MM.1S (cell line): ENCODE measurements around the gene SLC9A2.

Experiments
- DNase-seq: peaks from one replicate; pipeline ENCODE4 v3.0.0-alpha.2; 2015
- H2AFZ ChIP-seq: fragments of 300-600 bp; sonication (generic); 2 replicates; pipeline ENCODE4 v1.6.0; 2016; ENCODE audit warnings: antibody characterized with exemption, low read length
- H3F3A ChIP-seq: fragments of 300-600 bp; sonication (generic); 2 replicates; pipeline ENCODE4 v1.6.1; 2016; ENCODE audit warnings: mild to moderate bottlenecking, antibody characterized with exemption, low read length, moderate library complexity, mixed read lengths; ENCODE audit not compliant: insufficient read depth
- H3K27ac ChIP-seq: fragments of 300-600 bp; sonication (generic); 2 replicates; pipeline ENCODE4 v1.5.1; 2016; ENCODE audit warnings: mild to moderate bottlenecking, low read length
- H3K27me3 ChIP-seq: fragments of 300-600 bp; sonication (generic); replicated peaks from 2 replicates; pipeline ENCODE4 v1.6.0; 2016; ENCODE audit warnings: low read length; ENCODE audit not compliant: insufficient read depth
- H3K36me3 ChIP-seq: fragments of 300-600 bp; sonication (generic); replicated peaks from 2 replicates; pipeline ENCODE4 v1.6.1; 2016; ENCODE audit warnings: mild to moderate bottlenecking, low read length, mixed read lengths; ENCODE audit not compliant: insufficient read depth
- H3K4me1 ChIP-seq: fragments of 300-600 bp; sonication (generic); 2 replicates; pipeline ENCODE4 v1.6.1; 2016; ENCODE audit warnings: low read length, mixed read lengths
- H3K4me2 ChIP-seq: fragments of 300-600 bp; sonication (generic); 2 replicates; pipeline ENCODE4 v1.6.0; 2016; ENCODE audit warnings: low read depth, low read length
- H3K4me3 ChIP-seq: fragments of 300-600 bp; sonication (generic); 2 replicates; pipeline ENCODE4 v1.5.1; 2016; ENCODE audit warnings: low read length, mixed read lengths
- H3K79me2 ChIP-seq: fragments of 300-600 bp; sonication (generic); 2 replicates; pipeline ENCODE4 v1.6.1; 2016; ENCODE audit warnings: mixed run types, low read length, mixed read lengths
- H3K9ac ChIP-seq: fragments of 300-600 bp; sonication (generic); 2 replicates; pipeline ENCODE4 v1.6.1; 2016; ENCODE audit warnings: low read length, mixed read lengths
- H3K9me2 ChIP-seq: fragments of 300-600 bp; sonication (generic); replicated peaks from 2 replicates; pipeline ENCODE4 v1.6.1; 2016; ENCODE audit warnings: mild to moderate bottlenecking, low read length, mixed read lengths; ENCODE audit not compliant: insufficient read depth
- H3K9me3 ChIP-seq: fragments of 300-600 bp; sonication (generic); replicated peaks from 2 replicates; pipeline ENCODE4 v1.6.1; 2016; ENCODE audit warnings: mild to moderate bottlenecking, low read length, mixed read lengths; ENCODE audit not compliant: insufficient read depth
- H4K20me1 ChIP-seq: fragments of 300-600 bp; sonication (generic); 2 replicates; pipeline ENCODE4 v1.6.1; 2016; ENCODE audit warnings: mild to moderate bottlenecking, low read length, moderate library complexity, mixed read lengths; ENCODE audit not compliant: insufficient read depth
- CTCF ChIP-seq: fragments of 300-600 bp; sonication (generic); IDR thresholded peaks from 2 replicates; pipeline ENCODE4 v1.5.1; 2016; ENCODE audit warnings: antibody characterized with exemption, low read length, mixed read lengths
- EZH2 ChIP-seq: fragments of 300-600 bp; sonication (generic); optimal IDR thresholded peaks from 2 replicates; pipeline ENCODE3; 2017; ENCODE audit warnings: low read depth, mild to moderate bottlenecking, antibody characterized with exemption, low read length, mixed read lengths
- EZH2phosphoT487 ChIP-seq: fragments of 300-600 bp; sonication (generic); IDR thresholded peaks from 2 replicates; pipeline ENCODE4 v1.6.1; 2018; ENCODE audit warnings: antibody characterized with exemption, low read length

The SLC9A2 gene

GRCh38 chr2:102604769-102605168, 14.6 kb upstream of the SLC9A2 start:
- no peak overlapping the region for H3K4me2 ChIP-seq

GRCh38 chr2:102606353-102606752, 13.0 kb upstream of the SLC9A2 start:
- Histone ChIP-seq H3K9ac (no peak overlapping the region), H3F3A (no peaks in the 10 kb centered on the region), H3K27ac (no peak overlapping the region), H3K4me1 (no peaks in the 10 kb centered on the region), H4K20me1 (no peaks in the 10 kb centered on the region), H2AFZ (no peak overlapping the region), H3K4me3 (no peak overlapping the region), H3K79me2 (no peaks in the 10 kb centered on the region), H3K27me3 (no peaks in the 10 kb centered on the region), H3K9me2 (no peaks in the 10 kb centered on the region), H3K36me3 (no peaks in the 10 kb centered on the region), H3K9me3 (no peaks in the 10 kb centered on the region), H3K4me2 (no peak overlapping the region)
- DNase-seq: no peak
- TF ChIP-seq EZH2: no peak
- TF ChIP-seq CTCF: no peak
- no peak for TF ChIP-seq EZH2phosphoT487

More at GRCh38 chr2:102604769-102605168, 14.6 kb upstream of the SLC9A2 start:
- Histone ChIP-seq H3K36me3 (no peaks in the 10 kb centered on the region), H3K4me1 (no peaks in the 10 kb centered on the region), H3F3A (no peaks in the 10 kb centered on the region), H2AFZ (no peak overlapping the region), H3K27ac (no peak overlapping the region), H3K9me3 (no peaks in the 10 kb centered on the region), H3K27me3 (no peaks in the 10 kb centered on the region), H3K9me2 (no peaks in the 10 kb centered on the region), H3K9ac (no peak overlapping the region), H3K4me3 (no peak overlapping the region), H3K79me2 (no peaks in the 10 kb centered on the region), H4K20me1 (no peaks in the 10 kb centered on the region)
- peak; percentile 11 for DNase-seq
- TF ChIP-seq CTCF (no peak), EZH2phosphoT487 (no peak), EZH2 (no peak)

GRCh38 chr2:102615620-102616436, 3.5 kb upstream of the SLC9A2 start:
- H2AFZ ChIP-seq: no peak overlapping the region
- H3K79me2 ChIP-seq: no peaks in the 10 kb centered on the region
- H3K9ac ChIP-seq: no peak overlapping the region
- no peak overlapping the region for H3K4me3 ChIP-seq
- H4K20me1 ChIP-seq: no peaks in the 10 kb centered on the region
- no peak overlapping the region for H3K4me2 ChIP-seq
- H3F3A ChIP-seq: no peaks in the 10 kb centered on the region
- H3K9me3 ChIP-seq: no peaks in the 10 kb centered on the region
- H3K27ac ChIP-seq: no peak overlapping the region
- TF ChIP-seq CTCF (peak; percentile 87), EZH2phosphoT487 (no peak), EZH2 (no peak)
- peak; percentile 72 for DNase-seq
- no peaks in the 10 kb centered on the region for H3K9me2 ChIP-seq
- H3K4me1 ChIP-seq: no peaks in the 10 kb centered on the region
- no peaks in the 10 kb centered on the region for H3K36me3 ChIP-seq
- H3K27me3 ChIP-seq: peaks cover 9% of the 10 kb centered on the region
